ENCODE data around the gene BMAL1. TPM values are rescaled to one million over a fixed set of nuclear protein-coding genes. Genes with fewer than 3 reads are reported as not detected.

The BMAL1 gene
- total RNA-seq, 4 donors from 2014 or later, result 57.8 to 143 (median 80.8) TPM

- Histone ChIP-seq H3K4me3 (no peak overlapping the region), H3K27me3 (no peaks in the 10 kb centered on the region), H3K27ac (no peak overlapping the region), H3K4me1 (peaks cover 47% of the 10 kb centered on the region), H3K9me3 (no peaks in the 10 kb centered on the region), H3K36me3 (no peaks in the 10 kb centered on the region)
- 87% methylated on average over 1 of the region's 1 CpG for WGBS
- DNase-seq (ENCODE audit: low spot score in 2 of 2), result no peak
- TF ChIP-seq POLR2AphosphoS5 (IDR thresholded peaks at IDR 0.05), result no peak
- no peak for TF ChIP-seq EP300 (IDR thresholded peaks at IDR 0.05)
- TF ChIP-seq, protein P1, sequence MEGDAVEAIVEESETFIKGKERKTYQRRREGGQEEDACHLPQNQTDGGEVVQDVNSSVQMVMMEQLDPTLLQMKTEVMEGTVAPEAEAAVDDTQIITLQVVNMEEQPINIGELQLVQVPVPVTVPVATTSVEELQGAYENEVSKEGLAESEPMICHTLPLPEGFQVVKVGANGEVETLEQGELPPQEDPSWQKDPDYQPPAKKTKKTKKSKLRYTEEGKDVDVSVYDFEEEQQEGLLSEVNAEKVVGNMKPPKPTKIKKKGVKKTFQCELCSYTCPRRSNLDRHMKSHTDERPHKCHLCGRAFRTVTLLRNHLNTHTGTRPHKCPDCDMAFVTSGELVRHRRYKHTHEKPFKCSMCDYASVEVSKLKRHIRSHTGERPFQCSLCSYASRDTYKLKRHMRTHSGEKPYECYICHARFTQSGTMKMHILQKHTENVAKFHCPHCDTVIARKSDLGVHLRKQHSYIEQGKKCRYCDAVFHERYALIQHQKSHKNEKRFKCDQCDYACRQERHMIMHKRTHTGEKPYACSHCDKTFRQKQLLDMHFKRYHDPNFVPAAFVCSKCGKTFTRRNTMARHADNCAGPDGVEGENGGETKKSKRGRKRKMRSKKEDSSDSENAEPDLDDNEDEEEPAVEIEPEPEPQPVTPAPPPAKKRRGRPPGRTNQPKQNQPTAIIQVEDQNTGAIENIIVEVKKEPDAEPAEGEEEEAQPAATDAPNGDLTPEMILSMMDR (IDR thresholded peaks at IDR 0.05), result no peak
- TF ChIP-seq POLR2A (IDR thresholded peaks at IDR 0.05), result no peak
These were observed 18.7 kb upstream of the BMAL1 start for GRCh38 chr11:13258855-13259254.

- H3K4me1 ChIP-seq, result peaks cover 50% of the 10 kb centered on the region
These were observed 18.2 kb upstream of the BMAL1 start for GRCh38 chr11:13259374-13259773.

GRCh38 chr11:13260201-13260962, 17.2 kb upstream of the BMAL1 start:
- H3K9me3 ChIP-seq, result no peaks in the 10 kb centered on the region
- WGBS, result 51% methylated on average over 7 of the region's 7 CpGs
- H3K4me3 ChIP-seq, result no peak overlapping the region
- no peaks in the 10 kb centered on the region for H3K36me3 ChIP-seq
- peaks cover 50% of the 10 kb centered on the region for H3K4me1 ChIP-seq
- TF ChIP-seq POLR2AphosphoS5 (IDR thresholded peaks at IDR 0.05) (no peak), EP300 (IDR thresholded peaks at IDR 0.05) (no peak), POLR2A (IDR thresholded peaks at IDR 0.05) (no peak)
- TF ChIP-seq, protein P1 (IDR thresholded peaks at IDR 0.05), result no peak
- no peaks in the 10 kb centered on the region for H3K27me3 ChIP-seq
- peak overlapping the region; percentile 92 for H3K27ac ChIP-seq
- no peak for DNase-seq (ENCODE audit: low spot score in 2 of 2)

More at GRCh38 chr11:13259374-13259773, 18.2 kb upstream of the BMAL1 start:
- Histone ChIP-seq H3K9me3 (no peaks in the 10 kb centered on the region), H3K36me3 (no peaks in the 10 kb centered on the region), H3K4me3 (no peak overlapping the region), H3K27me3 (no peaks in the 10 kb centered on the region), H3K27ac (no peak overlapping the region)
- DNase-seq (ENCODE audit: low spot score in 2 of 2), result no peak
- no peak for TF ChIP-seq POLR2A (IDR thresholded peaks at IDR 0.05)
- TF ChIP-seq POLR2AphosphoS5 (IDR thresholded peaks at IDR 0.05), result no peak
- TF ChIP-seq, protein P1 (IDR thresholded peaks at IDR 0.05), result no peak
- no peak for TF ChIP-seq EP300 (IDR thresholded peaks at IDR 0.05)
- 95% methylated on average over 4 of the region's 4 CpGs for WGBS

DNA sequence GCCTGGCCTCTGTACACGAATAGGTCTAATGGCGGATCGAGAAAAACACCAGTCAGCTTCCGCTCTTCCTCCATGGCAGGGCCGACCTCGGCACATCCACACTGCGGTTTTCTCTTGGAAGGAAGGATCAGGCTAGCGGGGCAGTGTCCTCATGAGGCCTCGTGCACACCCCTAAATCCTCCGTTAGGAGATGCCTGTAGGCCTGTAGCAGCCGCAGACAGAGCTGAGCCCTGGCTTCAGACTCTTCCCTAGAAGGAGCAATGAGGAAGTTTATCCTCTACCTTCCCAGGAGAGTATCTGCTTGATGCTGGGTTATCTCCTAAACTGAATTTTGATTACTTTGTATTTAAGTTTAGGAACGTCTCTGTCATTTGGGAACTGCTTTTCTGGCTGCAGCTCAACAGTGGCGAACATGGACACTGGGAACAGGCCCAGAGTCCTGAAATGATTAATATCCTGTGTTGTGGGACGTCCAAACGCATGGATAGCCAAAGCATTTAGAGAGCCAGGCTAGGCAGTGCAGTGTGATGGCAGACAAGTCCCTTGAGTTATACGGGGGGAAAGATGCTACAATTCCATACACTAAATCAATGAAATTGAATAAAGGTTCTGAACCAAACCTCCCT, 16.5 kb upstream of the BMAL1 start:
- peak in 1 of 2 donors; percentile 69 for DNase-seq (ENCODE audit: low spot score in 2 of 2)
- H3K4me1 ChIP-seq, result peaks cover 50% of the 10 kb centered on the region
- TF ChIP-seq EP300 (IDR thresholded peaks at IDR 0.05), result no peak
- no peak for TF ChIP-seq POLR2A (IDR thresholded peaks at IDR 0.05)
- 47% methylated on average over 13 of the region's 16 CpGs for WGBS
- peak overlapping the region; percentile 92 for H3K27ac ChIP-seq
- no peaks in the 10 kb centered on the region for H3K9me3 ChIP-seq
- H3K36me3 ChIP-seq, result no peaks in the 10 kb centered on the region
- no peaks in the 10 kb centered on the region for H3K27me3 ChIP-seq
- H3K4me3 ChIP-seq, result no peak overlapping the region

DNA sequence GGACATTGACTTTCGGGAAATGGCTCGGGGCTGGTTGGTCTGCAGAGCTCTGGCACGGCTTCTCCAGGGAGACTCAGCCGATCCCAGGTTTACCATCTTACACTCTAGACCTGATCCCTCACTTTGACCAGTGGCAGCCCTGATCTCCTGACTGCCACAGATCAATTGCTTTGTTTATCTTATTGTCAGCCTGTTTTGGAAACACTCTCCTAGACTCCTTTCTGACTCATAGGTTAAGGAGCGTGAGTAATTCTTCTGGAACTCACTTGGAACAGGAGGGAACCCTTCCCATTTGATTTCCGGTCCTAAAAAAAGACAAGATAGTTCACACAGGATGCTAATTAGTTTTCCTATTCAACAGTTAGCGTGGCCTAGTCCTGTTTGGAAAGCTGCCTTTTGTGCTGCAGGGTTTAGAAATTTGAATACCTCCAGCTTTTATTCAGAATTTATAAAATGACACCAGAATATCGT, 16.0 kb upstream of the BMAL1 start:
- 17% methylated on average over 8 of the region's 8 CpGs for WGBS
- TF ChIP-seq POLR2AphosphoS5 (IDR thresholded peaks at IDR 0.05), result peak in 2 of 3 donors; percentile 17 to 44
- TF ChIP-seq, protein P1 (IDR thresholded peaks at IDR 0.05), result no peak
- TF ChIP-seq POLR2A (IDR thresholded peaks at IDR 0.05), result no peak
- H3K9me3 ChIP-seq, result no peaks in the 10 kb centered on the region
- no peak for DNase-seq (ENCODE audit: low spot score in 2 of 2)
- H3K27me3 ChIP-seq, result no peaks in the 10 kb centered on the region
- no peaks in the 10 kb centered on the region for H3K36me3 ChIP-seq
- peak overlapping the region; percentile 92 for H3K27ac ChIP-seq
- H3K4me3 ChIP-seq, result no peak overlapping the region
- H3K4me1 ChIP-seq, result peaks cover 50% of the 10 kb centered on the region

Measured in suprapubic skin (tissue), 4 donors.